ENCODE results near the gene DLG2.

DNA sequence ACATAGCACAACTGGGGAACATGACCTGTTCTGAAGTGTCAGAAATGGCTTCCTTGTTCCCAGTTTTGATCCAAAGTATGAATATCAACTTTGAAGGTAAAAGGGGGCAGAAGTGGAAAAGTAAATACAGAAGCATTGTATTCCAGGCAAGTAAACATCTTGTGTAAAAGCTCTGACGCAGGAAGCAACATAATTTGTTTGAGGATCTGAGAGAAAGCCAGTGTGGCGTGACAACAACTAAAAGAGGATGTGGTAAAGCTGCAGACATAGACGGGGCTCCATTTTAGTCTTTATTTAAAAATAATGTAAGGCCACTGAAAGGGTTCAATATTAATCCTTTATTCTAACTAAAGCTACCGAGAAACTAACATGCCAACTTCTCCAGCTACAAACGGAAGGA is 310.2 kb downstream of the DLG2 start:
- no peak for TF ChIP-seq EZH2 (IDR thresholded peaks at IDR 0.05; ENCODE audit: borderline replicate concordance, low read depth, low read length, severe bottlenecking)
- TF ChIP-seq, protein P1, sequence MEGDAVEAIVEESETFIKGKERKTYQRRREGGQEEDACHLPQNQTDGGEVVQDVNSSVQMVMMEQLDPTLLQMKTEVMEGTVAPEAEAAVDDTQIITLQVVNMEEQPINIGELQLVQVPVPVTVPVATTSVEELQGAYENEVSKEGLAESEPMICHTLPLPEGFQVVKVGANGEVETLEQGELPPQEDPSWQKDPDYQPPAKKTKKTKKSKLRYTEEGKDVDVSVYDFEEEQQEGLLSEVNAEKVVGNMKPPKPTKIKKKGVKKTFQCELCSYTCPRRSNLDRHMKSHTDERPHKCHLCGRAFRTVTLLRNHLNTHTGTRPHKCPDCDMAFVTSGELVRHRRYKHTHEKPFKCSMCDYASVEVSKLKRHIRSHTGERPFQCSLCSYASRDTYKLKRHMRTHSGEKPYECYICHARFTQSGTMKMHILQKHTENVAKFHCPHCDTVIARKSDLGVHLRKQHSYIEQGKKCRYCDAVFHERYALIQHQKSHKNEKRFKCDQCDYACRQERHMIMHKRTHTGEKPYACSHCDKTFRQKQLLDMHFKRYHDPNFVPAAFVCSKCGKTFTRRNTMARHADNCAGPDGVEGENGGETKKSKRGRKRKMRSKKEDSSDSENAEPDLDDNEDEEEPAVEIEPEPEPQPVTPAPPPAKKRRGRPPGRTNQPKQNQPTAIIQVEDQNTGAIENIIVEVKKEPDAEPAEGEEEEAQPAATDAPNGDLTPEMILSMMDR (IDR thresholded peaks at IDR 0.05; ENCODE audit: extremely low read depth in 1 of 2, insufficient read depth in 1 of 2, low read depth in 1 of 2, low read length in 2 of 2): no peak
- no peak for TF ChIP-seq POLR2A (IDR thresholded peaks at IDR 0.05; ENCODE audit: low read depth, low read length)
- no peak for TF ChIP-seq POLR2AphosphoS5 (IDR thresholded peaks at IDR 0.05; ENCODE audit: insufficient read depth, low read depth, low read length)
- TF ChIP-seq, protein P2, sequence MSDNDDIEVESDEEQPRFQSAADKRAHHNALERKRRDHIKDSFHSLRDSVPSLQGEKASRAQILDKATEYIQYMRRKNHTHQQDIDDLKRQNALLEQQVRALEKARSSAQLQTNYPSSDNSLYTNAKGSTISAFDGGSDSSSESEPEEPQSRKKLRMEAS (IDR thresholded peaks at IDR 0.05; ENCODE audit: insufficient read depth, insufficient read length): no peak
- no peak for TF ChIP-seq JUN (IDR thresholded peaks at IDR 0.05; ENCODE audit: borderline replicate concordance, insufficient read depth, insufficient read length, low read depth)
